Measurements from ENCODE around the gene CELA2A.
"Not testable (repeated sequence)": the region's sequence is repeated elsewhere in the genome, so short reads cannot be mapped to it uniquely, and the experiment has no call there.

The CELA2A gene

GRCh38 chr1:15466955-15467625 lies 10.6 kb downstream of the CELA2A start:
- DNase-seq, result not testable (repeated sequence)

GRCh38 chr1:15468145-15468544 lies 11.6 kb downstream of the CELA2A start:
- DNase-seq, result no peak

- no peak for DNase-seq
Observed at GRCh38 chr1:15469361-15469760, 12.8 kb downstream of the CELA2A start.

- DNase-seq, result peak in 17 of 51 donors; percentile 3 to 22 (median 8)
Observed at GRCh38 chr1:15469821-15470448, 13.4 kb downstream of the CELA2A start.

- not testable (repeated sequence) for DNase-seq
Observed at GRCh38 chr1:15471067-15471466, 14.5 kb downstream of the CELA2A start.

GRCh38 chr1:15471723-15472122 lies 15.2 kb downstream of the CELA2A start:
- DNase-seq, result not testable (repeated sequence)

GRCh38 chr1:15472587-15472986 lies 16.1 kb downstream of the CELA2A start:
- DNase-seq, result no peak

GRCh38 chr1:15475752-15476314 lies 19.3 kb downstream of the CELA2A start, which contains the start of gene CELA2B:
Gene CELA2B, plus strand, starts transcription at chr1:15476104. Its CDS starts 22 bp downstream, at chr1:15476126.
- DNase-seq, result no peak

- no peak for DNase-seq
Observed at GRCh38 chr1:15476927-15477326, 20.4 kb downstream of the CELA2A start.

GRCh38 chr1:15477646-15478212 lies 21.2 kb downstream of the CELA2A start:
- DNase-seq, result no peak

- no peak for DNase-seq
Observed at GRCh38 chr1:15479654-15480347, 23.3 kb downstream of the CELA2A start.

GRCh38 chr1:15482455-15482854 lies 25.9 kb downstream of the CELA2A start:
- DNase-seq, result not testable (repeated sequence)

GRCh38 chr1:15482983-15483543 lies 26.5 kb downstream of the CELA2A start:
- DNase-seq, result not testable (repeated sequence)

- DNase-seq, result no peak
Observed at GRCh38 chr1:15483971-15484370, 27.4 kb downstream of the CELA2A start.

GRCh38 chr1:15484443-15484842 lies 27.9 kb downstream of the CELA2A start:
- not testable (repeated sequence) for DNase-seq

GRCh38 chr1:15485636-15486035 lies 29.1 kb downstream of the CELA2A start:
- no peak for DNase-seq

- not testable (repeated sequence) for DNase-seq
Observed at GRCh38 chr1:15486844-15487610, 30.5 kb downstream of the CELA2A start.

- DNase-seq, result no peak
Observed at GRCh38 chr1:15488371-15488770, 31.8 kb downstream of the CELA2A start.

- peak in 28 of 51 donors; percentile 1 to 60 (median 23) for DNase-seq
Observed at GRCh38 chr1:15489052-15489736, 32.7 kb downstream of the CELA2A start.

- peak in 1 of 51 donors; percentile 2 for DNase-seq
Observed at GRCh38 chr1:15491010-15491409, 34.5 kb downstream of the CELA2A start.

All from hypothalamus (tissue), 51 donors.